ENCODE results near the gene NDUFA8.
"Not testable (repeated sequence)": the region's sequence is repeated elsewhere in the genome, so short reads cannot be mapped to it uniquely, and the experiment has no call there.

Gene NDUFA8

GRCh38 chr9:122121391-122121790 lies 38.2 kb downstream of the NDUFA8 start:
- no peak for DNase-seq (ENCODE audit: low read depth in 2 of 2)

DNA sequence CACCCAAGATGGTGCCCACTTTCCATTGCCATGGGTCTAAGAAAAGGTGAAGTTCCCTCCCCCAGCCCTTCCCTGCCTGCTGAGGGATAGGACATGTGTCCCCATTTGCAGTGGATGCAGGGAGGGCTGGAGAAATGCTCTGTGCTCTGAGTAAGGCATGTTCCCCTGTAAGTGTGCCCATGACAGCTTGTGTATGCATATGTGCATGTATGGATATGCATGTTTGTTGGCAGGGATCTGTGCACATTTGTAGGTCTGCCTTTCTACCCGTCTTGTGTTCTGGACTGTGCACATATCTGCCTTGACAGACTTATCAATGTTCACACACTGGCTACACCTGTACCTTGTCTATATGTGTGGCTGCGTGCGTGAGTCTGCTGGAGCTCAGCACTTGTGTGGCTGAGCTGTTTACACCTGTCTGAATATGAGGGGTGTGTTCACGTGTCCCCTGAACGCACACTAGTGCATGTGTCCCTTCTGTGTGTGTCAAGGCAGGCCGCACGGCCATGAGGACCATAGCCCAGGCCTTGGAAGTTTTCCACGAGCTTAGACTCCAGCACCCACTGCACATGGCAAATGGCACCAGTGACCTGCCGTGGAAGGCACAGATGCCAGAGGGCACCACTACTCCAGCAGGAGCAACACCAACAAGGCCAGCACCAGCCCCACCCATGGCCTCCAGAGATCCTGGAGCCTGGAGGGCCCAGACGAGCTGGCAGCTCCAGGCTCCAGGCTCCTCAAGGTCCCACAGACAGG lies 39.1 kb downstream of the NDUFA8 start:
- DNase-seq (ENCODE audit: low read depth in 2 of 2): no peak

DNA sequence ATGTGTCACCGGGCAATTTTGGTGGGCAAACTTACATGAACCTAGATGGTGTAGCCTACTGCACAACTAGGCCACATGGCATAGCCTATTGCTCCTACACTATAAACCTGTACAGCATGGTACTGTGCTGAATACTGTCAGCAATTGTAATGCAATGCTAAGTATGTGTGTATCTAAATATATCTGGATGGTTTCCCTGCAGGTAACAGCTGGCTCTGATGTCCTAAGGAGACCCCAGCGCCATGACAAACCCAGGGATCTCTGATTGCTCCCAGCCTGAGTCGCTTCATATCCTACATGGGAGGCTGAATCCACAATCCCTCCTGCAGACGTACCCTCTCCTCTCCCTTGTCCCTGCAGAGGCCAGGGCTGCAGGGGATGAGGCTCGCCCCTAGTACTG lies 39.9 kb downstream of the NDUFA8 start:
- no peak for DNase-seq (ENCODE audit: low read depth in 2 of 2)

DNA sequence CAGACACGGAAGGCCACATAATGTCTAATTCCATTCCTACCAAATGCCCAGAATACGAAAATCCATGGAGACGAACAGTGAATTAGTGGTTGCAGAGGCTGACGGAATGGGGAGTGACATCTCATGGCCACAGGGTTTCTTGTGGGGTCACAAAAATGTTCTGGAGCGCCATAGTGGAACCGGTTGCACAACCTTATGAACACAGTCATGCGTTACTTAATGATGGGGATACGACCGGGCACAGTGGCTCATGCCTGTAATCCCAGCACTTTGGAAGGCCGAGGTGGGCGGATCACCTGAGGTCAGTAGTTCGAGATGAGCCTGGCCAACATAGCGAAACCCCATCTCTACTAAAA lies 40.4 kb downstream of the NDUFA8 start:
- no peak for DNase-seq (ENCODE audit: low read depth in 2 of 2)

- no peak for DNase-seq (ENCODE audit: low read depth in 2 of 2)
Observed at GRCh38 chr9:122118343-122119165, 41.0 kb downstream of the NDUFA8 start.

GRCh38 chr9:122117241-122117640 lies 42.3 kb downstream of the NDUFA8 start:
- DNase-seq (ENCODE audit: low read depth in 2 of 2): not testable (repeated sequence)

- DNase-seq (ENCODE audit: low read depth in 2 of 2): no peak
Observed at GRCh38 chr9:122116448-122117173, 43.0 kb downstream of the NDUFA8 start.

GRCh38 chr9:122116040-122116439 lies 43.5 kb downstream of the NDUFA8 start:
- DNase-seq (ENCODE audit: low read depth in 2 of 2): no peak

GRCh38 chr9:122115176-122116035 lies 44.2 kb downstream of the NDUFA8 start:
- no peak for DNase-seq (ENCODE audit: low read depth in 2 of 2)

DNA sequence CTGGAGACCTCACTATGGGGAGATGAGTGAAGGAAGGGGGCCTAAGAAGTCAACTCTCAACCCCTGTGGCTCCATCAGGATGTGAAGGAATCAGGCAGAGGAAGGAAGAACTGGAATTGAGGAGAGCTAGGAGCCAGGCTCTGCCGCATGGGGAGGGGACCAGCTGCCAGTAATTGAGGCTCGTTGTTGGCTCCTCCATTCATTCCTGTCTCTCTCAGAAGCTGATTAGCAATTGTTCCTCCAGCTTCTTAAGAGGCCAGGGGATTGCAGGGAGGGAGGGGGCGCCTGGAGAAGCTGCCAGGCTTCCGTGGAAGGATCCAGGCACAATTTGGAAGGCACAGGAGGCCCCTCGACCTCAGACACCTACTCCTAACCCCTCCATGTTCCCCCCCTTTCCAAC lies 46.0 kb downstream of the NDUFA8 start:
- no peak for DNase-seq (ENCODE audit: low read depth in 2 of 2)

DNA sequence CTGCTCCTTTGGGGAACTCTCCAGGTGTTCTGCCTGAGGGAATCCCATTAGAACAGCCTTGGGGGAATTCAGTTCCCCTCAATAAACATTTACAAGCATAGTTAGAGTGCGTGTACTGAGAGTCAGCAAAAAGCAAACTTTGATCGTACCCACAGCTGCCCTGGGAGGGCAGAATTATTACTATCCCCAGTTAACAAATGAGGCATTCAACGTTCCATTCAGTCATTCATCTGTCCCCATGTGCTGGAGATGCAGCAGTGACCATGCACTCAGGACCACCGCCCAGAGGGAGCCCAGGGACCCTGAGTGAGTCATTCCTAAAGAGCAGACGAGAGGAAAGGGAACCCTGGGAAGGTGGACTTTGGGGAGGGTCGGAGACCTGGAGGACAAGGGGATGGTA lies 47.3 kb downstream of the NDUFA8 start:
- DNase-seq (ENCODE audit: low read depth in 2 of 2): no peak

DNA sequence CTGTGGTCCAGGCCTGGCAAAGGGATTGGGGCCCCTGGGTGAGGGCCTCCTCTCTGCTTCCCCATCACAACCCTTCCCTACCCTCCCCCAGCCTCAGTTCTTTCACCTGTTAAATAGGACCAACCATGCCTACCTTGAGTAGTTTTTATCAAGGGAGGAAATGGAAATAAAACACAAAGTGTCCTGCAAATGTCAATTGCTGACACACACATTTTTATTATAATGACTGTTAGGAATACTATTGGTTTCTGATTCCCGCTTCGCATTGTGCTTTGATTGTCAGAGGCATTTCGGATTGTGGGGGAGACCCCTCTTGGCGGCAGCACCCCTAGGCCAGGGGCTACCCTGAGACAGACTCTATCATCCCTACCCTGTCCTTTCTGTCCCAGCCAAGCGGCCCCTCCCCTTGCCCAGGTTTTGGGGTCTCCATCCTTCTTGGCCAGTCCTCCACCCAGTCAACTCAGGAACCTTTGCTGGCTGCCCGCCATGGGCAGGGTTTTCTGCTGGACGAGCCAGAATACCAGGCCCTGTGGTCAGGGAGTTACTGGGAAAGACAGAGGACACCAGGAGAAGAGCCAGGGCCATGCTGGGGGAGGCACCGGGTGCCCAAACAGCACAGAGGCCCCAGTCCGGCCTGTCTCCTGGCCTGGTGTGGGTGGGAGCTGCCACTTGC lies 48.0 kb downstream of the NDUFA8 start:
- no peak for DNase-seq (ENCODE audit: low read depth in 2 of 2)

DNA sequence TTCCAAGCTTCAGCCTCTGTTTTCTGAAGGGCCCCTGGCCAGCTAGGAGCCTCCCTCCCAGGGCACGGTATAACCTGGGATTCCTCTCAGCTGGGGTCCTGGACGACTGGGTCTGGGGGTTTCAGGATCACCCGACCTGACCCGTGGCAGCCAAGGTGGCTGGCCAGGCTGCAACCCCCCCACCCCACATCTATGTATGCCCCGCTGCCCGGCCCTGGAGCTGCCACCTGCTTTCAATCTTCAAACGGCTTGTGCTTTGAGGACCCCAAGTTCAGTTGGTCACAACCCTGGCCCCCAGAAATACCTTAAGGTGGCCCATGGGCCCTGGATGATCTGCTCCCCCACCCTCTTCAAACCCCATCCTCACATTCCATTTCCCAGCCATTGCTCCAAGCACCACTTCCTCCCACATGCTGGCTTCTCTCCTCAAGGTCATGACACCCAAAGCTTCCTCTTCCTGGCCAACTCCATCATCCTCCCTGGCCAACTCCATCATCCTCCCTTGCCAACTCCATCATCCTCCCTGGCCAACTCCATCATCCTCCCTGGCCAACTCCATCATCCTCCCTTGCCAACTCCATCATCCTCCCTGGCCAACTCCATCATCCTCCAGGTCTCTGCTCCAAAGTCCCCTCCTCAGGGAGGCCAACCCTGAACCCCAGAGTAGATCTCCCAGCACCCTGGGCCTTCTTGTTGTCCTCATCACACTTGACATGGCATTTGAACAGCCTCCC lies 49.3 kb downstream of the NDUFA8 start:
- no peak for DNase-seq (ENCODE audit: low read depth in 2 of 2)

DNA sequence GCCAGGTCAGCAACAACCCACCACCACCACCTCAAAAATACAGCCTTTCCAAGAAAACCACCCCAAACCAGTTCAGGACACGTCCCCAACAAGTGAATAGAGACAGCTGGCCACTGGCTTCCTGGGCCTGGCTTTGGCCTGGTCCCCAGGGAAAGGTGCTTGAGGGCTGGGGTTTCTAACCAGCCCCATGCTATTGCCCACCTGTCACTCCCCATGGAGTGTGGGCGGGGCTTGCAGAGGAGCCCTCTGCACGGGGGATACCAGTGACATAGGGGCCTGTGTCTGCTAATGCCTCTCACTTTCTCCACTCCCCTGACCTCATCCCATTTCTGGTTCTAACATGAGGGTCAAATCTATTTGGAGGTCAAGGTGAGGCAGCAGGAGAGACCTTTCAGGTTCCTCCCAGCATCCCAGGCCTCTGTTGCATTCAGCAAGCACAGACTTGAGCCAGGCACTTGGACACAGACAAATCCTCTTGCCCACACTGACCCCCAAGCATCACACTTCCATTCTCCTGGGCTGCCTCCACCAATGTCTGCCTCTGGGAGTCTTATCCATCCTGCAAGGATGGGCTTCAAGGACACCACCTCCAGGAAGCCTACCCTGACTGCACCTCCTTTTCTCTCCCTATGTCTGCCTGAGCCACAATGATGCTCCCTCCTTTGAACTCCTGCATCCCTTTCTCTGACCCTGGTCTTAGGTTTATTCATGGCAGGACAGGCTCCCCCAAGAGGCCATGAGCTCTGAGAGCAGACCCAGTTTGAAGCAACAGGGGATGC lies 50.4 kb downstream of the NDUFA8 start:
- DNase-seq (ENCODE audit: low read depth in 2 of 2): no peak

DNA sequence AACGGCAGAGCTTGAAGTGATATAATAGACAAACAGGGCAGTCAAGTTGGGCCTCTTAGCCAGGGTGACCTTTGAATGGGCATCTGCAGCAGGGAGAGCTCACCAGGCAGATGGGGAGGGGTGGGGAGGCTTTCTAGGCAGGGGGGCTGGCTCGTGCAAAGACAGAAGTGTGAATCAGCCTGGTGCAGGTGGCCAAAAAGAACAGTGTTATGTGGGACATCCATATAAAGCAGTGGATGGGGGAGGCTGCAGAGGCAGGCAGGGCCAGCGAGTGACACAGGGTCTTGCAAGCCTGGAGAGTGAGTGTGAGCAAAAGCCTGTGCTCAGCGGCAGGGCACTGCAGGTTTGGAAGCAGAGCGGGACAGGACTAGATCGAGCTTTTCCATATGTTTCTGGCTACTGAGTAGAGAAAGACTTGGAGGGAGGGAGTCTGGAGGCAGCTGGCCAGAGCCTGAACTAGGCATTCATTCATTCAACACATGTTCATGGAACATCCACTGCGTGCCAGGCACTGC lies 52.2 kb downstream of the NDUFA8 start:
- no peak for DNase-seq (ENCODE audit: low read depth in 2 of 2)

GRCh38 chr9:122106576-122106975 lies 53.0 kb downstream of the NDUFA8 start:
- DNase-seq (ENCODE audit: low read depth in 2 of 2): no peak

DNA sequence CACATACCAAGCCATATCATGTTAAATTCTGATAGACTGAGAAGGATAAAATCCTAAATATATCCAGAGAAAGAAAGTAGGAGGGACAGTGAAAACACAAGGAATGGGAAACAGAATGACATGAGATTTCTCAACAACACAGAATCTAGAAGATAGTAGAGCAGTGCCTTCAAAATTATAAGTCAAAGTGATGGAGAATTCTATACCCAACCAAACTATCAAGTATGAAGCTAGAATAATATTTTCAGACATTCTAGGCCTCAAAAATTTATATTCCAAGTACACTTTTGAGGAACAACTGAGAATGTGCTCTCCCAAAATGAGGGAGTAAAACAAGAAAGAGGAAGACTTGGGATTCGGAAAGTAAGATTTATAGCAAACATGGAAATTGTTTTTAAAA lies 55.6 kb downstream of the NDUFA8 start:
- DNase-seq (ENCODE audit: low read depth in 2 of 2): no peak

GRCh38 chr9:122102156-122102555 lies 57.4 kb downstream of the NDUFA8 start:
- no peak for DNase-seq (ENCODE audit: low read depth in 2 of 2)

- DNase-seq (ENCODE audit: low read depth in 2 of 2): no peak
Observed at GRCh38 chr9:122100756-122101155, 58.8 kb downstream of the NDUFA8 start.
